ENCODE data around the gene BFSP2.

Gene BFSP2

DNA sequence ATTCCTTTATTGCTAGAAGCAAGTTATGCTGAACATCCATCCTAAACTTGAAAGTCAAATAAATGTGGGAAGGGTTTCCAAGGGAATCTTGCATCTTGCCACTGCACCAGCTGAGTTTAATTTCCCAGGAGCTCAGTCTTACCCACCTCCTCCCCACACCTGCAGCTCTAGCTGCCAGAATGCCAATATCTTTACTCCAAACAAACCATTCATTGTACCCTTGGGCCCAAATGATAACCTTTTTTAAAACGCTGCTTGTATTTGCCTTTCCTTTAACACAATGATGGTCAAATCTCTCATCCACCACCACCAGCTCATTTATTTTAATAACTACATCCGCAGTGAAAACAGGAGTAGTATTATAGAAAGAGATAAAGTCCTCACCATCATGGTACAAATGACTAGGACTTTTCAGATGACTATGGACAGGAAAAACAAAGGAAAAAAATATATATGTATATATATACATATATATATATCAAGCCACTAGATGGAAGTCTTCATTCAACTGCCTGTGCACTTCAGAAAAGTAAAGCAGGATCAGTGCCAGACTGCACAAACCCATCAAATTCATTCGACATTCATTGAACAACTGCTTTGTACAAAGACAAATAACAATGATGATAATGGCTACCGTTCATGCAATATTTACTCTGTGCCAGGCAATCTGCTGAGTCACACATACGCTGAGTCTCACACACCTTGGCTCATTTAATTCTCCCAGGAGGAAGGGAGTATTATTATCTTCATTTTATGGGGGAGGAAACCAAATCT, 44.0 kb downstream of the BFSP2 start:
- no peak overlapping the region for H3K4me3 ChIP-seq (ENCODE audit: low read depth, low read length)
- peak; percentile 71 for DNase-seq (ENCODE audit: low read depth)
- TF ChIP-seq, protein P1, sequence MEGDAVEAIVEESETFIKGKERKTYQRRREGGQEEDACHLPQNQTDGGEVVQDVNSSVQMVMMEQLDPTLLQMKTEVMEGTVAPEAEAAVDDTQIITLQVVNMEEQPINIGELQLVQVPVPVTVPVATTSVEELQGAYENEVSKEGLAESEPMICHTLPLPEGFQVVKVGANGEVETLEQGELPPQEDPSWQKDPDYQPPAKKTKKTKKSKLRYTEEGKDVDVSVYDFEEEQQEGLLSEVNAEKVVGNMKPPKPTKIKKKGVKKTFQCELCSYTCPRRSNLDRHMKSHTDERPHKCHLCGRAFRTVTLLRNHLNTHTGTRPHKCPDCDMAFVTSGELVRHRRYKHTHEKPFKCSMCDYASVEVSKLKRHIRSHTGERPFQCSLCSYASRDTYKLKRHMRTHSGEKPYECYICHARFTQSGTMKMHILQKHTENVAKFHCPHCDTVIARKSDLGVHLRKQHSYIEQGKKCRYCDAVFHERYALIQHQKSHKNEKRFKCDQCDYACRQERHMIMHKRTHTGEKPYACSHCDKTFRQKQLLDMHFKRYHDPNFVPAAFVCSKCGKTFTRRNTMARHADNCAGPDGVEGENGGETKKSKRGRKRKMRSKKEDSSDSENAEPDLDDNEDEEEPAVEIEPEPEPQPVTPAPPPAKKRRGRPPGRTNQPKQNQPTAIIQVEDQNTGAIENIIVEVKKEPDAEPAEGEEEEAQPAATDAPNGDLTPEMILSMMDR (IDR thresholded peaks at IDR 0.05; ENCODE audit: control insufficient read depth, extremely low read depth, insufficient read depth), result 0 out of 2 replicates have a peak, but pooled peaks have one; percentile 19

DNA sequence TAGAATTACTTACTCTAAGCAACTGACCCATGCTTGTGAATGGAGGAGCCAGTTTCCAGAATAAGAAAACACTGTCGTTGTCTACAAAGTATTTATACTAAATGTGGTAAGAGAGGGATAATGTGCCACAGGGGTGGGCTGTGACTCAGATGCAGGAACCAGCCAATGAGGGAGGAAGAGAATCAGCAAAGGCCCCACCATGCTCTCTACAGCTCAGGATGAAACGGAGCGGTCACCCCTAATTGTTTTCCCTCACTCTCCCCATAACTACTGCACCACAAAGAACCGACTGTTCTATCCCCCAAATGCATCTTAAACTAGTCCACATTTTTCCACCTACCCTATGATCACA, 44.5 kb downstream of the BFSP2 start:
- no peak for DNase-seq (ENCODE audit: low read depth)
- TF ChIP-seq, protein P1 (IDR thresholded peaks at IDR 0.05; ENCODE audit: control insufficient read depth, extremely low read depth, insufficient read depth), result no peak
- H3K4me3 ChIP-seq (ENCODE audit: low read depth, low read length), result no peak overlapping the region

DNA sequence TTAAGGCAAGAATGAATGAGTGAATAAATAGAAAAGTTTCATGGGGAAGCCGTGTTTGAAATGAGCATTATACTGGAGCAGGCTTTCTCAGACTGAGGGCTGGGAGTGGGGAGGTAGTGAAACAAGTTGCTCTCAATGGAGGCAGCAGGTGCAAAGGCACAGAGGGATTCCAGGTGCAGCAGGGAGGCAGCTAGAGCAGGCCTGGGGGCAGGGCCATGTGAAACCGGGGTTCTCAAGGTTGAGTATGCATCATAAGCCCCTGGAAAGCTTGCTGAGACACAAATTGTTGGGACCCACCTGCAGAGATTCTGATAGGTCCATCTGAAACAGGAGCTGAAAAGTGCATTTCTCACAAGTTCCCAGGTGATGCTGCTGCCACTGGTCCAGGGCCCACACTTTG, 45.3 kb downstream of the BFSP2 start:
- H3K4me3 ChIP-seq (ENCODE audit: low read depth, low read length), result no peak overlapping the region
- DNase-seq (ENCODE audit: low read depth), result no peak
- TF ChIP-seq, protein P1 (IDR thresholded peaks at IDR 0.05; ENCODE audit: control insufficient read depth, extremely low read depth, insufficient read depth), result no peak

DNA sequence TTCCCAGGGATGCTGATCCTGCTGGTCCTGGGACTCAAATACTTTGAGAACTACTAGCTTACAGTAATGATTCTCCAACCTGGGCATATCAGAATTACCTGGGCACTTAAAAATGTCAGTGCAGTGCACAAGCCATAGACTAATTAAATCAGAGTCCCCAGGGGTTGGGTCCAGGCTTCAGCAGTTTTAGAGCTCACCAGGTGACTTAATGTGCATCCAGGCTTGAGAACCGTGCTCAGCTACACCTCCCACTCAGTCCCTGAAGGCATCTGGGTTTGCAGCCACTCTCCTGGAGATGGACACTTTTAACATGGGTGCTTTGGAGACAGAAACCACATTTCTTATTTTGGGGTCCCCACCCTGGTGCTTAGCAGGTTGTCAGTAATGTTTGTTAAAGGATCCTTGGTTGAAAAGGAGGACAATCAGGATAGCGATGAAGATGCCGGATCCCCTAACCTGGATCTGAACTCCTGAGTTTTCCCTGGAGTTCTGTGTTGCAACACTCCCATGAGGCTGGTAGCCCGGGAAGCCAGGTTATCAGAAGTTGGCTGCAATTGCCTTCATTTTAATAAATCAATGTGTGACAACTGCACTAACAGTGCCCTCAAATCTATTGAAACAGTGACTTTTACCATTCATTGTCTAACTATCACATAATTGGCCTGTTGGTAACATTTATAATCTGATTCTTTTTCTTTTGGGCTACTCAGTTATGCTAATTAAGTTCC, 48.1 kb downstream of the BFSP2 start:
- no peak for DNase-seq (ENCODE audit: low read depth)
- TF ChIP-seq, protein P1 (IDR thresholded peaks at IDR 0.05; ENCODE audit: control insufficient read depth, extremely low read depth, insufficient read depth), result no peak
- H3K4me3 ChIP-seq (ENCODE audit: low read depth, low read length), result no peak overlapping the region

DNA sequence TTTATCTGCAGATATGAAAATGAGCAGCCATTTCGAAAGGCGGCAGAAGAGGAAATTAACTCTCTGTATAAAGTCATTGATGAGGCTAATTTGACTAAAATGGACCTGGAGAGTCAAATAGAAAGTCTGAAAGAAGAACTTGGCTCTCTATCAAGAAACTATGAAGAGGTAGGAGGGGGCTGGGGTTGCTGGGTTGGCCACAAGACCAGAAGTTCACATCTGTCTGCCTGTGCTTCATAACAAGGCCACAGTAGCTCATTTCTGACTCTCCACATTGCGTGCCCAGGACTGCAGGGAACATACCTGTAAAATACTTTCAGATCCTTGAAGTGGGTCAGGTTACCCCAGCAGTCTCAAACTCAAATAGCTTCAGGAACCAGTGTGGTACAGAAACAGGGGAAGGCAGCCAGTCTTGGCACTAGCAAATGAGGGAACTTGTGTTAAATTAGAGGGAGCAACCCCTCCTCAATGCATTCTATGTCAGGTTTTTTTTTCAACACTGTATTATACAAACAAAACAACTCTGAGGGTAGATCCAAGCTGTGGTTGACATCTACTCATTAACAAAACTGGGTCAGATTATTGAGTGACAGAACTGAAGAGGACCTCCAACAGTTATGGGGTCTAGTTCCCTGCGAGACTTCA, 48.7 kb downstream of the BFSP2 start:
- TF ChIP-seq, protein P1 (IDR thresholded peaks at IDR 0.05; ENCODE audit: control insufficient read depth, extremely low read depth, insufficient read depth), result no peak
- DNase-seq (ENCODE audit: low read depth), result no peak
- H3K4me3 ChIP-seq (ENCODE audit: low read depth, low read length), result no peak overlapping the region

DNA sequence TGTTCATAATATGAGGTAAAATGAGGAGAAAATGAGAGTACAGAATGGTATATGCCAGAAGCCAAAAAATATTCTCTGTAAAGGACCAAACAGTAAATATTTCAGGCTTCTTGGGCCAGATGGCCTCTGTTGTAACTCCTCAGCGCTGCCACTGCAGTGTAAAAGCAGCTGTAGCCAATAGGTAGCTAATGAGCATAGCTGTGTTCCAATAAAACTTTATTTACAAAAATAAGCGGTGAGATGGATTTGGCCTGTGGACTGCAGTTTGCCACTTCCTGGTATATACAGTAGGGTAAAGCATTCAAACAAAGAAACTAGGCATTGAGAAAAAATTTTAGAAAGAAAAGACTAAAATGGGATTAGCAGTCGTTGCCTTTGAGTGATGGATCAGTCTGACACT, 51.5 kb downstream of the BFSP2 start:
- DNase-seq (ENCODE audit: low read depth), result no peak
- TF ChIP-seq, protein P1 (IDR thresholded peaks at IDR 0.05; ENCODE audit: control insufficient read depth, extremely low read depth, insufficient read depth), result no peak
- H3K4me3 ChIP-seq (ENCODE audit: low read depth, low read length), result no peak overlapping the region

Measured in LNCaP clone FGC (cell line).